Measurements from ENCODE around the gene CFAP100. TPM values are rescaled to one million over a fixed set of nuclear protein-coding genes. Genes with fewer than 3 reads are reported as not detected.

Gene CFAP100
- polyA plus RNA-seq, 3 donors = not detected

- H3K27me3 Mint-ChIP-seq (ENCODE audit: low read depth in 3 of 3) = peaks cover 0 to 2% (median 0%) of the 10 kb centered on the region in 3 donors
- H3K4me3 Mint-ChIP-seq = no peak overlapping the region
- no peak for DNase-seq
- no peak overlapping the region for H3K4me2 ChIP-seq (replicated peaks; ENCODE audit: extremely low read depth, low read length, poor library complexity, severe bottlenecking)
- no peaks in the 10 kb centered on the region for H3K4me1 ChIP-seq (ENCODE audit: control insufficient read depth in 1 of 2, insufficient read depth in 2 of 2, low read length in 2 of 2)
- H3K27ac ChIP-seq (ENCODE audit: low read depth in 1 of 2, low read length in 2 of 2) = no peak overlapping the region
- peak overlapping the region in 1 of 7 donors; percentile 9 for H3K27ac Mint-ChIP-seq
- H3K79me2 ChIP-seq (ENCODE audit: insufficient read depth, low read length) = no peaks in the 10 kb centered on the region
- H3K9me3 Mint-ChIP-seq = peaks cover 0 to 6% (median 2%) of the 10 kb centered on the region in 7 donors
- WGBS (ENCODE audit: insufficient coverage) = 89% methylated on average over 4 of the region's 4 CpGs
- H3K9ac ChIP-seq (ENCODE audit: insufficient read depth, low read length, poor library complexity, severe bottlenecking) = no peak overlapping the region
- peaks cover 3% of the 10 kb centered on the region for H4K20me1 ChIP-seq (ENCODE audit: insufficient read depth, low read length)
- H2AFZ ChIP-seq (ENCODE audit: insufficient read depth, low read depth, low read length, poor library complexity, severe bottlenecking) = no peak overlapping the region
- no peak for TF ChIP-seq CTCF (IDR thresholded peaks at IDR 0.05)
- intact Hi-C loops (cut with micrococcal nuclease) = no loop called here
- no peaks in the 10 kb centered on the region for H3K27me3 ChIP-seq (ENCODE audit: control insufficient read depth in 2 of 2, insufficient read depth in 2 of 2, low read length in 2 of 2)
- H3K36me3 ChIP-seq (replicated peaks in 1 of 2; ENCODE audit: control insufficient read depth in 1 of 2, insufficient read depth in 2 of 2, low read length in 2 of 2) = peaks cover 17 to 33% of the 10 kb centered on the region in 2 donors
- peaks cover 0 to 4% of the 10 kb centered on the region in 2 donors for H3K9me3 ChIP-seq (replicated peaks in 1 of 2; ENCODE audit: control insufficient read depth in 1 of 2, insufficient read depth in 1 of 2, low read length in 2 of 2)
- peaks cover 31 to 50% of the 10 kb centered on the region in 2 donors for H3K36me3 Mint-ChIP-seq
- H3K4me1 Mint-ChIP-seq = no peaks in the 10 kb centered on the region
- H3K4me3 ChIP-seq (replicated peaks in 1 of 3; ENCODE audit: low read depth in 2 of 3, low read length in 3 of 3) = no peak overlapping the region
Observed at GRCh38 chr3:126432361-126433104, 37.8 kb downstream of the CFAP100 start.

- peaks cover 0 to 6% (median 0%) of the 10 kb centered on the region in 7 donors for H3K9me3 Mint-ChIP-seq
- Histone ChIP-seq H2AFZ (ENCODE audit: insufficient read depth, low read depth, low read length, poor library complexity, severe bottlenecking) (no peak overlapping the region), H3K27ac (ENCODE audit: low read depth in 1 of 2, low read length in 2 of 2) (no peak overlapping the region), H4K20me1 (ENCODE audit: insufficient read depth, low read length) (peaks cover 3% of the 10 kb centered on the region), H3K36me3 (replicated peaks in 1 of 2; ENCODE audit: control insufficient read depth in 1 of 2, insufficient read depth in 2 of 2, low read length in 2 of 2) (peaks cover 22 to 39% of the 10 kb centered on the region in 2 donors), H3K9ac (ENCODE audit: insufficient read depth, low read length, poor library complexity, severe bottlenecking) (no peak overlapping the region), H3K27me3 (ENCODE audit: control insufficient read depth in 2 of 2, insufficient read depth in 2 of 2, low read length in 2 of 2) (no peaks in the 10 kb centered on the region), H3K4me1 (ENCODE audit: control insufficient read depth in 1 of 2, insufficient read depth in 2 of 2, low read length in 2 of 2) (no peaks in the 10 kb centered on the region), H3K4me2 (replicated peaks; ENCODE audit: extremely low read depth, low read length, poor library complexity, severe bottlenecking) (no peak overlapping the region), H3K79me2 (ENCODE audit: insufficient read depth, low read length) (no peaks in the 10 kb centered on the region), H3K4me3 (replicated peaks in 1 of 3; ENCODE audit: low read depth in 2 of 3, low read length in 3 of 3) (no peak overlapping the region), H3K9me3 (replicated peaks in 1 of 2; ENCODE audit: control insufficient read depth in 1 of 2, insufficient read depth in 1 of 2, low read length in 2 of 2) (no peaks in the 10 kb centered on the region)
- intact Hi-C loops (cut with micrococcal nuclease) = no loop called here
- WGBS (ENCODE audit: insufficient coverage) = 98% methylated on average over 5 of the region's 6 CpGs
- no peaks in the 10 kb centered on the region for H3K4me1 Mint-ChIP-seq
- no peak for DNase-seq
- peaks cover 0 to 2% (median 0%) of the 10 kb centered on the region in 3 donors for H3K27me3 Mint-ChIP-seq (ENCODE audit: low read depth in 3 of 3)
- peak overlapping the region in 1 of 7 donors; percentile 9 for H3K27ac Mint-ChIP-seq
- H3K4me3 Mint-ChIP-seq = no peak overlapping the region
- H3K36me3 Mint-ChIP-seq = peaks cover 36 to 55% of the 10 kb centered on the region in 2 donors
- TF ChIP-seq CTCF (IDR thresholded peaks at IDR 0.05) = no peak
Observed at GRCh38 chr3:126433105-126433430, 38.4 kb downstream of the CFAP100 start.

All from CD14-positive monocyte (primary cell).